DND-41 (cell line): ENCODE measurements around the gene EYS.

ENCODE experiments used
- EZH2 ChIP-seq: IDR thresholded peaks from 3 replicates; pipeline ENCODE4 v1.6.1; 2012; ENCODE audit warnings: borderline replicate concordance, low read depth, mild to moderate bottlenecking, moderate library complexity, low read length, inconsistent platforms; ENCODE audit not compliant: severe bottlenecking
- TF ChIP-seq, protein P1 (sequence below): IDR thresholded peaks from 2 replicates; pipeline ENCODE4 v1.5.1; 2012; ENCODE audit warnings: borderline replicate concordance, low read length, moderate library complexity, mild to moderate bottlenecking; ENCODE audit not compliant: poor library complexity, severe bottlenecking; ENCODE audit errors: extremely low read depth

DNA sequence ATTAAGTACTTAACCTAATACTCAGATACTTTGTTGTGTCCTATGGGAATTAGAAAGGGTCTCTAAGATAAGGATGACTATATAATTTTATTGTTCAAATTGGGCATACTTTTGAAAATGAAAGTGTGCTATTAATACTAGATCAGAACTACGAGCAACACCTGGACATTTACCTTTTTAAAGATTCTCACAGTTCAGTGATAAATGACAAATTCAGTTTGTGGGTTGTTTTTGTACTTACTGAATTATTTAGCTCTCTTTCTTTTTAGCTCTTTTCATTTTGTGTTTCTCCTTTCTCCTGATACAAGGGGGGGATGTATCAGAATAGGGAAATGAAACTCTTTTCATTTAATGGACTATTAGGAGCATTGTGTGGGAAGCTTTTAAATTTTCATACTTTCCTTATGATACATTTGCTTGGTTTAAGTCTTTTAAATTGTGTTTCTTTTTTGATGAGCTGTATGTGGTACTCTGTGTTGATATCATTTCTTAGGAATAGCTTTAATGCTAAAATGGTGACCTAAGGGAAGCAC, 2023.9 kb downstream of the EYS start:
- TF ChIP-seq, protein P1, sequence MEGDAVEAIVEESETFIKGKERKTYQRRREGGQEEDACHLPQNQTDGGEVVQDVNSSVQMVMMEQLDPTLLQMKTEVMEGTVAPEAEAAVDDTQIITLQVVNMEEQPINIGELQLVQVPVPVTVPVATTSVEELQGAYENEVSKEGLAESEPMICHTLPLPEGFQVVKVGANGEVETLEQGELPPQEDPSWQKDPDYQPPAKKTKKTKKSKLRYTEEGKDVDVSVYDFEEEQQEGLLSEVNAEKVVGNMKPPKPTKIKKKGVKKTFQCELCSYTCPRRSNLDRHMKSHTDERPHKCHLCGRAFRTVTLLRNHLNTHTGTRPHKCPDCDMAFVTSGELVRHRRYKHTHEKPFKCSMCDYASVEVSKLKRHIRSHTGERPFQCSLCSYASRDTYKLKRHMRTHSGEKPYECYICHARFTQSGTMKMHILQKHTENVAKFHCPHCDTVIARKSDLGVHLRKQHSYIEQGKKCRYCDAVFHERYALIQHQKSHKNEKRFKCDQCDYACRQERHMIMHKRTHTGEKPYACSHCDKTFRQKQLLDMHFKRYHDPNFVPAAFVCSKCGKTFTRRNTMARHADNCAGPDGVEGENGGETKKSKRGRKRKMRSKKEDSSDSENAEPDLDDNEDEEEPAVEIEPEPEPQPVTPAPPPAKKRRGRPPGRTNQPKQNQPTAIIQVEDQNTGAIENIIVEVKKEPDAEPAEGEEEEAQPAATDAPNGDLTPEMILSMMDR, result no peak
- no peak for TF ChIP-seq EZH2
